Spleen (tissue), 11 donors: ENCODE results near the gene ODAD4. TPM values are rescaled to one million over a fixed set of nuclear protein-coding genes. Genes with fewer than 3 reads are reported as not detected.
A peak's percentile ranks its signal among the peaks of the same experiment; 100 is the strongest.

Source experiments
- DNase-seq: peaks from one replicate; pipeline ENCODE4 v3.0.0-alpha.2; 2020
- H3K27ac ChIP-seq, 8 donors: fragments of 200-600 bp; sonication (generic) in 7 of 8; 1 replicate in 4 of 8; 2 replicates in 4 of 8; pipeline versions ENCODE4 v1.5.0 to v1.8.0; 2016 to 2021; ENCODE audit warnings: inconsistent platforms in 4 of 8, mild to moderate bottlenecking in 4 of 8, moderate library complexity in 1 of 8
- H3K27me3 ChIP-seq, 7 donors: fragments of 200-600 bp; sonication (generic) in 6 of 7; replicated peaks in 1 of 7; 1 replicate in 4 of 7; 2 replicates in 3 of 7; pipeline versions ENCODE4 v1.5.0 to v1.8.0; 2016 to 2021; ENCODE audit warnings: inconsistent platforms in 3 of 7, mild to moderate bottlenecking in 1 of 7
- H3K36me3 ChIP-seq, 6 donors: fragments of 200-600 bp; sonication (generic) in 5 of 6; 1 replicate in 4 of 6; 2 replicates in 2 of 6; pipeline versions ENCODE4 v1.5.0 to v1.8.0; 2016 to 2021; ENCODE audit warnings: inconsistent platforms in 2 of 6
- H3K4me1 ChIP-seq, 6 donors: fragments of 200-600 bp; sonication (generic) in 5 of 6; 1 replicate in 3 of 6; 2 replicates in 3 of 6; pipeline versions ENCODE4 v1.5.0 to v1.8.0; 2016 to 2021; ENCODE audit warnings: inconsistent platforms in 3 of 6
- H3K4me3 ChIP-seq, 8 donors: fragments of 200-600 bp; sonication (generic) in 7 of 8; 1 replicate in 4 of 8; 2 replicates in 4 of 8; pipeline versions ENCODE4 v1.5.0 to v1.8.0; 2016 to 2021; ENCODE audit warnings: inconsistent platforms in 4 of 8, mild to moderate bottlenecking in 4 of 8, moderate library complexity in 2 of 8
- H3K9me3 ChIP-seq, 8 donors: fragments of 200-600 bp; sonication (generic) in 7 of 8; 1 replicate in 4 of 8; 2 replicates in 4 of 8; pipeline versions ENCODE4 v1.5.0 to v1.8.0; 2016 to 2021; ENCODE audit warnings: inconsistent platforms in 4 of 8
- POLR2A ChIP-seq, 3 donors: fragments of 450-650 bp; IDR thresholded peaks; one replicate each; pipeline ENCODE4 v1.5.1; 2017; ENCODE audit warnings: antibody characterized with exemption in 3 of 3, mild to moderate bottlenecking in 1 of 3
- POLR2AphosphoS5 ChIP-seq, 3 donors: sonication (generic); formaldehyde crosslinking; IDR thresholded peaks; one replicate each; pipeline ENCODE4 v1.5.1; 2017; ENCODE audit warnings: antibody characterized with exemption in 3 of 3
- WGBS, 5 donors: extraction: QIAGEN DNeasy Blood & Tissue Kit in 3 of 5; methylation state at CpG; one replicate each; pipeline versions ENCODE4 v1.1.5 to v1.1.7; 2013 to 2018; 5-methylcytosine and 5-hydroxymethylcytosine counted together
- intact Hi-C: fragments of 100-400 bp; cut with DNase I; formaldehyde crosslinking; loops from one replicate; pipeline ENCODE4 v1.15.0; 2023; ENCODE audit warnings: low total_unique reads
- polyA plus RNA-seq, 3 donors: library from polyadenylated mRNA; stranded (reverse); fragments of 200-250 nt; gene quantifications; one replicate each; pipeline ENCODE4 v1.2.1, GENCODE V29; 2013
- total RNA-seq, 7 donors: library from RNA; depleted of rRNA in 3 of 7; stranded (reverse); fragments of >200 nt in 3 of 7; fragmentation: NEBNext Ultra II Directional in 4 of 7; extraction: Animal tissue kit (Norgen Biotek cat#: 25700) in 4 of 7; gene quantifications; one replicate each; pipeline versions ENCODE4 v1.1.0 to v1.2.1, GENCODE V29; 2016 to 2021
- TF ChIP-seq, protein P1 (sequence below), 11 experiments: fragments of 200-600 bp in 7 of 11; fragments of 450-650 bp in 4 of 11; sonication (generic) in 4 of 11; IDR thresholded peaks in 8 of 11; conservative IDR thresholded peaks in 3 of 11; 1 replicate in 7 of 11; 2 replicates in 4 of 11; pipeline versions ENCODE4 v1.4.0 to v1.8.0; 2016 to 2021; ENCODE audit warnings: antibody characterized with exemption in 11 of 11, inconsistent platforms in 4 of 11, mild to moderate bottlenecking in 1 of 11
- donor health status: healthy with polysubstance abuse.
- donor health status: DM: no; HTN: no; CAD: no; lungs with moderate emphysema.
- donor health status: DM: no; HTN: no; CAD: no.
- donor health status: Bipolar disorder and iron deficiency.
- donor health status: healthy.
- donor health status: DM: no; HTN: no; CAD: no.
- donor health status: DM: yes; HTN: yes; CAD: no.

Gene ODAD4
- total and polyA plus RNA-seq, 10 donors = 0.20 to 1.0 (median 0.33) TPM; not detected in 4

DNA sequence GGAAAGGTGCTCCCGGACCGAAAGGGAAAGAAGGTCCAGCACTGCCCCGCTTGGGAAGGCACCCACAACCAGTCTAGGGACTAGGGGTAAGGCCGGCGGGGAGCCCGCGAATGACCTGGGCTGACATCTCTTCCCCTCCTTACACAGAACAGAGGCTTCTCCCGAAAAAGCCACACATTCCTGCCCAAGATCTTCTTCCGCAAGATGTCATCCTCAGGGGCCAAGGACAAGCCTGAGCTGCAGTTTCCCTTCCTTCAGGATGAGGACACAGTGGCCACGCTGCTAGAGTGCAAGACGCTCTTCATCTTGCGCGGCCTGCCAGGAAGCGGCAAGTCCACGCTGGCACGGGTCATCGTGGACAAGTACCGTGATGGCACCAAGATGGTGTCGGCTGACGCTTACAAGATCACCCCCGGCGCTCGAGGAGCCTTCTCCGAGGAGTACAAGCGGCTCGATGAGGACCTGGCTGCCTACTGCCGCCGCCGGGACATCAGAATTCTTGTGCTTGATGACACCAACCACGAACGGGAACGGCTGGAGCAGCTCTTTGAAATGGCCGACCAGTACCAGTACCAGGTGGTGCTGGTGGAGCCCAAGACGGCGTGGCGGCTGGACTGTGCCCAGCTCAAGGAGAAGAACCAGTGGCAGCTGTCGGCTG, 37.6 kb downstream of the ODAD4 start:
- intact Hi-C loops = loop anchor here (10.0 kb wide), 1 partner anchor 47 kb away; the partner anchor contains the start of gene DNAJC7
- Histone ChIP-seq H3K27ac (peak overlapping the region in 6 of 8 donors; percentile 81 to 93 (median 90)), H3K9me3 (no peaks in the 10 kb centered on the region), H3K27me3 (no peaks in the 10 kb centered on the region), H3K4me3 (peak overlapping the region in 6 of 8 donors; percentile 75 to 94 (median 88)), H3K36me3 (peaks cover 0 to 51% (median 25%) of the 10 kb centered on the region in 6 donors), H3K4me1 (peaks cover 13 to 80% (median 56%) of the 10 kb centered on the region in 6 donors)
- TF ChIP-seq, protein P1, sequence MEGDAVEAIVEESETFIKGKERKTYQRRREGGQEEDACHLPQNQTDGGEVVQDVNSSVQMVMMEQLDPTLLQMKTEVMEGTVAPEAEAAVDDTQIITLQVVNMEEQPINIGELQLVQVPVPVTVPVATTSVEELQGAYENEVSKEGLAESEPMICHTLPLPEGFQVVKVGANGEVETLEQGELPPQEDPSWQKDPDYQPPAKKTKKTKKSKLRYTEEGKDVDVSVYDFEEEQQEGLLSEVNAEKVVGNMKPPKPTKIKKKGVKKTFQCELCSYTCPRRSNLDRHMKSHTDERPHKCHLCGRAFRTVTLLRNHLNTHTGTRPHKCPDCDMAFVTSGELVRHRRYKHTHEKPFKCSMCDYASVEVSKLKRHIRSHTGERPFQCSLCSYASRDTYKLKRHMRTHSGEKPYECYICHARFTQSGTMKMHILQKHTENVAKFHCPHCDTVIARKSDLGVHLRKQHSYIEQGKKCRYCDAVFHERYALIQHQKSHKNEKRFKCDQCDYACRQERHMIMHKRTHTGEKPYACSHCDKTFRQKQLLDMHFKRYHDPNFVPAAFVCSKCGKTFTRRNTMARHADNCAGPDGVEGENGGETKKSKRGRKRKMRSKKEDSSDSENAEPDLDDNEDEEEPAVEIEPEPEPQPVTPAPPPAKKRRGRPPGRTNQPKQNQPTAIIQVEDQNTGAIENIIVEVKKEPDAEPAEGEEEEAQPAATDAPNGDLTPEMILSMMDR (IDR thresholded peaks at IDR 0.05 in 8 of 11, conservative IDR thresholded peaks at IDR 0.05 in 3 of 11) = no peak
- TF ChIP-seq POLR2A (IDR thresholded peaks at IDR 0.05) = no peak
- TF ChIP-seq POLR2AphosphoS5 (IDR thresholded peaks at IDR 0.05) = peak; percentile 48 to 80 (median 54)
- WGBS, 5 donors = 86 to 96% (median 90%) methylated on average over 34 to 37 of the region's 37 CpGs
- DNase-seq = peak; percentile 78

DNA sequence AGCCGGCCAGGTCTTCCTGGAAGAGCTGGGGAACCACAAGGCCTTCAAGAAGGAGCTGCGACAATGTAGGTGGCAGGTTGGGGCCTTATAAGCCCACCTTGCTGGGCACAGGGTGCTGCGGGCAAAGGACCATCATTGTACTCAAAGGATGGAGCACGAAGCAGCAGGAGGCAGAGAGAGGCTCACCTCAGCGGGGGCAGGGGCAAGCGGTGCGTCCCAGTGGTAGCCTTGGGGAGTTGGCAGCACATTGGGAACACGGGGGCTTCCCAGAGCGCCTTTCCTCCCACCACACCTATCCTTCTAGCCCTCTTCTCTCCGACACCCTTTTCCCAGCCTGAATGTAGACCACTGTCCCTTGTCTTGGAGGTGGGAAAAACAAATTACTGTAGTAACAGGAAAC, 38.3 kb downstream of the ODAD4 start:
- Histone ChIP-seq H3K27me3 (no peaks in the 10 kb centered on the region), H3K36me3 (peaks cover 0 to 57% (median 31%) of the 10 kb centered on the region in 6 donors), H3K4me3 (no peak overlapping the region), H3K4me1 (peaks cover 13 to 83% (median 62%) of the 10 kb centered on the region in 6 donors), H3K27ac (peak overlapping the region in 1 of 8 donors; percentile 42), H3K9me3 (no peaks in the 10 kb centered on the region)
- TF ChIP-seq POLR2A (IDR thresholded peaks at IDR 0.05) = no peak
- TF ChIP-seq POLR2AphosphoS5 (IDR thresholded peaks at IDR 0.05) = peak in 1 of 3 donors; percentile 19
- intact Hi-C loops = loop anchor here (10.0 kb wide), 1 partner anchor 46 kb away; the partner anchor contains the start of gene DNAJC7
- 84 to 97% (median 91%) methylated on average over 10 of the region's 10 CpGs for WGBS, 5 donors
- no peak for DNase-seq

DNA sequence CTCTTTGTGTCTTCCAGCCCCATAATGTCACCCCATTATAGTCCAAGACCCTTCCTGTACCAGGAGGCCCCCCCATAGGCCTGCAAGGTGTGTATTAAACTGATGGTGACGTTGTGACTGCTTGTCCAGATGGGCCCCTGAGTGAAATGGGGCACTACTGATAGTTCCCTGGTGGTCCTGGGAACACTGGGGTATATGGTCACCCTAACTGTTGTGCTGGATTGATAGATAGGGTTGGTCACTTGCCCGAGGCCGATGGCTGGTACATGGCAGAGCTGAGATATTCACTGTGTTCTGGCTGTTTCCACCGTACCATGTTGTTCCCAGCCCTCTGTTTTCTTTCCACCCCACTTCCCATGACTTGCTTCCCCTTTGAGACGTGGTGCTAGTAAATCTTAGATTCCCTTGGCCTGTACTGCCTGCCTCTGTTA, 40.5 kb downstream of the ODAD4 start:
- H3K36me3 ChIP-seq = peaks cover 0 to 80% (median 53%) of the 10 kb centered on the region in 6 donors
- 73 to 84% (median 80%) methylated on average over 5 of the region's 5 CpGs for WGBS, 5 donors
- H3K9me3 ChIP-seq = no peaks in the 10 kb centered on the region
- peak in 1 of 3 donors; percentile 38 for TF ChIP-seq POLR2AphosphoS5 (IDR thresholded peaks at IDR 0.05)
- TF ChIP-seq, protein P1 (IDR thresholded peaks at IDR 0.05 in 8 of 11, conservative IDR thresholded peaks at IDR 0.05 in 3 of 11) = no peak
- H3K4me3 ChIP-seq = no peak overlapping the region
- no peaks in the 10 kb centered on the region for H3K27me3 ChIP-seq
- H3K4me1 ChIP-seq = peaks cover 6 to 89% (median 53%) of the 10 kb centered on the region in 6 donors
- intact Hi-C loops = no loop called here
- DNase-seq = no peak
- peak overlapping the region in 1 of 8 donors; percentile 4 for H3K27ac ChIP-seq

DNA sequence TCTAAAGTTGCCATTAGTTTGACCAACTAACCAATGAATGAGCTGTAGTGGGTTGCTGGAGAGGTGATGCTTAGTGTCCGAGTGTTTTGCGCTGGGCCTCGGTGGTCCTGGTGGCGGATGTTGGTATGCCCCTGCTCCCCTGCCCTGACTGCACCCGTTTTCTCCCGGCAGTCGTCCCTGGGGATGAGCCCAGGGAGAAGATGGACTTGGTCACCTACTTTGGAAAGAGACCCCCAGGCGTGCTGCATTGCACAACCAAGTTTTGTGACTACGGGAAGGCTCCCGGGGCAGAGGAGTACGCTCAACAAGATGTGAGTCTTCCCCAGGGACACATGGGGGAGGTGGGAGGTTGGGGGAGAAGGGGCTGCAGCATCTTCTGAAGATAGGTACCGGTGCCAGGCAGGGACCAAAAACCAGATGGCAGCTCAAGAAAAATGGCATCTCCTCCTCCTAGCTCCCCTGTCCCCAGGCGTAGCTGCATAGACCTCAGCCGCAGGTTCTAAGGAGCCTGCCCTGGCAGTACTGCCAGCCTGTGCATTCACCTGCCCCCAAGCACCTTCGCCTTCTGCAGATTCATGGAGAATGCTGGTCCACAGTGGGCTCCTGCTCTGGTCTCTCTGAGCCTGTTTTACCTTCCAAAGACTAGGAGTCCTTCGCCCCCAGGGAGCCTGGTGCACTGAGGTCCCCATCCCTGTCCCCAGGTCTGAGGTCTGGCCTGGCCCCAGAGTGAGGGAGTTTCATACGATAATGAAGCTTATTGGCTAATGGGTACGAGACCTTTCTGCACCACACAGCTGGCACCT, 41.5 kb downstream of the ODAD4 start:
- DNase-seq = no peak
- 85 to 91% (median 89%) methylated on average over 16 to 18 of the region's 18 CpGs for WGBS, 5 donors
- H3K9me3 ChIP-seq = no peaks in the 10 kb centered on the region
- H3K27me3 ChIP-seq = no peaks in the 10 kb centered on the region
- TF ChIP-seq POLR2A (IDR thresholded peaks at IDR 0.05) (no peak), POLR2AphosphoS5 (IDR thresholded peaks at IDR 0.05) (peak in 1 of 3 donors; percentile 18)
- TF ChIP-seq, protein P1 (IDR thresholded peaks at IDR 0.05 in 8 of 11, conservative IDR thresholded peaks at IDR 0.05 in 3 of 11) = no peak
- peaks cover 6 to 93% (median 51%) of the 10 kb centered on the region in 6 donors for H3K4me1 ChIP-seq
- no peak overlapping the region for H3K4me3 ChIP-seq
- peak overlapping the region in 2 of 8 donors; percentile 31 to 62 for H3K27ac ChIP-seq
- intact Hi-C loops = no loop called here
- peaks cover 0 to 90% (median 63%) of the 10 kb centered on the region in 6 donors for H3K36me3 ChIP-seq
